K562 (cell line): ENCODE results near the gene FKBP8. TPM values are rescaled to one million over a fixed set of nuclear protein-coding genes. Genes with fewer than 3 reads are reported as not detected.
A peak's percentile ranks its signal among the peaks of the same experiment; 100 is the strongest.

Experiments
- BMI1 ChIP-seq: fragments of 150-350 bp; IDR thresholded peaks from 2 replicates; pipeline ENCODE4 v1.6.1; 2014; ENCODE audit warnings: low read length
- BRF1 ChIP-seq: IDR thresholded peaks from 3 replicates; pipeline ENCODE4 v1.6.1; 2011; ENCODE audit warnings: borderline replicate concordance, mild to moderate bottlenecking; ENCODE audit not compliant: insufficient read length; ENCODE audit errors: extremely low read depth
- CHD2 ChIP-seq: IDR thresholded peaks from 2 replicates; pipeline ENCODE4 v1.6.1; 2011; ENCODE audit warnings: low read depth, low read length
- FUS ChIP-seq: fragments of 200-400 bp; formaldehyde crosslinking; optimal IDR thresholded peaks from 2 replicates; pipeline ENCODE3; 2017; ENCODE audit warnings: low read depth, low read length
- LARP7 ChIP-seq: fragments of 450-650 bp; IDR thresholded peaks from 2 replicates; pipeline ENCODE4 v1.6.1; 2016
- PCBP1 ChIP-seq: fragments of 200-400 bp; formaldehyde crosslinking; IDR thresholded peaks from 2 replicates; pipeline ENCODE4 v1.6.1; 2018; ENCODE audit warnings: mild to moderate bottlenecking, low read depth, low read length; ENCODE audit not compliant: poor library complexity, severe bottlenecking
- POLR3A ChIP-seq: IDR thresholded peaks from 2 replicates; pipeline ENCODE4 v1.6.1; 2011; ENCODE audit warnings: borderline replicate concordance, mild to moderate bottlenecking, moderate library complexity; ENCODE audit not compliant: insufficient read length, insufficient read depth; ENCODE audit errors: extremely low read depth
- SIX5 ChIP-seq, 2 experiments: IDR thresholded peaks; 2 replicates each; pipeline ENCODE4 v1.6.1; 2011; ENCODE audit warnings: low read length in 2 of 2, borderline replicate concordance in 1 of 2, low read depth in 1 of 2, mild to moderate bottlenecking in 1 of 2, moderate library complexity in 1 of 2; ENCODE audit not compliant: insufficient read depth in 1 of 2
- ZC3H11A ChIP-seq: IDR thresholded peaks from 2 replicates; pipeline ENCODE4 v1.6.1; 2012; ENCODE audit warnings: low read depth, low read length, improper control_type of control experiment
- ZEB2 ChIP-seq: fragments of 450-650 bp; IDR thresholded peaks from 2 replicates; pipeline ENCODE4 v1.6.1; 2016
- ZKSCAN8 ChIP-seq: fragments of 200-800 bp; sonication (Bioruptor generic); IDR thresholded peaks from 2 replicates; pipeline ENCODE4 v1.6.1; 2016; ENCODE audit warnings: missing genetic modification characterization, missing compliant biosample characterization
- ZNF24 ChIP-seq: fragments of 450-650 bp; IDR thresholded peaks from 2 replicates; pipeline ENCODE4 v1.6.1; 2016
- polyA plus RNA-seq, 8 experiments: library from polyadenylated mRNA; depleted of rRNA in 4 of 8; stranded (reverse) in 5 of 8; unstranded in 3 of 8; fragments of >200 nt; fragmentation: Nextera tagmentation in 2 of 8; fragmentation: Illumina TruSeq in 1 of 8; extraction: Ambion mirVana in 2 of 8; extraction: Trizol in 1 of 8; gene quantifications; 2 replicates each; pipeline versions ENCODE4 v1.2.1 to v1.2.3, GENCODE V29; 2011 to 2014; ENCODE audit warnings: inconsistent platforms in 1 of 8, missing spikeins in 1 of 8
- total RNA-seq, 7 experiments: library from RNA; depleted of rRNA in 6 of 7; stranded (reverse); fragments of >200 nt in 6 of 7; fragmentation: Illumina TruSeq in 2 of 7; extraction: Trizol in 2 of 7; gene quantifications; 2 replicates each; pipeline versions ENCODE4 v1.2.1 to v1.2.3, GENCODE V29; 2011 to 2021; ENCODE audit warnings: low replicate concordance in 1 of 7
- TF ChIP-seq, protein P1 (sequence below): sonication (generic); formaldehyde crosslinking; IDR thresholded peaks from 2 replicates; pipeline ENCODE4 v1.8.0; 2022; ENCODE audit warnings: missing genetic modification reagents, mild to moderate bottlenecking, borderline replicate concordance
- TF ChIP-seq, protein P2 (sequence below): fragments of 200-600 bp; sonication (generic); IDR thresholded peaks from one replicate; pipeline ENCODE4 v1.6.1; 2012; ENCODE audit warnings: mild to moderate bottlenecking, low read depth, low read length, inconsistent platforms
- TF ChIP-seq, protein P3 (sequence below): fragments of 450-650 bp; IDR thresholded peaks from 2 replicates; pipeline ENCODE4 v1.6.1; 2016; ENCODE audit warnings: missing biosample characterization, missing genetic modification characterization

FKBP8 gene
- total and polyA plus RNA-seq, 9 of the 15 experiments (the other 6 are each of a cell fraction or from before 2014, with no cell fraction given): 0.46 to 236 (median 104) TPM

DNA sequence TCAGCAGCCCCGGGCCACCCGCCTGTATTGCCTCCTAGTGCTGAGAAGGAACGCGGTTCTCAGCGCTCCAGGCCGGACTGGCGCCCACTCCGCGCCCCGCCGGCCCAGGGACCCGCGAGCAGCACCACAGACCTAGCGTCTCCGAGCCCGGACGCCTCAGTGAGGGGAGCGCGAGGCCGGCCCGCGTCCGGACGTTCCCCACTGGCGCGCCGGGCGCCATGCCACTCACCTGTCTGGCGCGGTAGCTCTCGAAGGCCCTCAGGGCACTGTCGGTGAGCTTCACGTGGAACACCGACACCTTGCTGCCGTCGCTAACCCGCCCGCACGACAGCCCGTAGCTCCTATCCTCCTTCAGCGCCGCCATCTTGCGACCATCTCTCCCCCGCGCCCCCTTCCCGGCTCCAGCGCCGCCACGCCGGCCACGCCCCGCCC, 21.7 kb downstream of the FKBP8 start, which contains the start of gene ELL (continued):
- TF ChIP-seq, protein P1, sequence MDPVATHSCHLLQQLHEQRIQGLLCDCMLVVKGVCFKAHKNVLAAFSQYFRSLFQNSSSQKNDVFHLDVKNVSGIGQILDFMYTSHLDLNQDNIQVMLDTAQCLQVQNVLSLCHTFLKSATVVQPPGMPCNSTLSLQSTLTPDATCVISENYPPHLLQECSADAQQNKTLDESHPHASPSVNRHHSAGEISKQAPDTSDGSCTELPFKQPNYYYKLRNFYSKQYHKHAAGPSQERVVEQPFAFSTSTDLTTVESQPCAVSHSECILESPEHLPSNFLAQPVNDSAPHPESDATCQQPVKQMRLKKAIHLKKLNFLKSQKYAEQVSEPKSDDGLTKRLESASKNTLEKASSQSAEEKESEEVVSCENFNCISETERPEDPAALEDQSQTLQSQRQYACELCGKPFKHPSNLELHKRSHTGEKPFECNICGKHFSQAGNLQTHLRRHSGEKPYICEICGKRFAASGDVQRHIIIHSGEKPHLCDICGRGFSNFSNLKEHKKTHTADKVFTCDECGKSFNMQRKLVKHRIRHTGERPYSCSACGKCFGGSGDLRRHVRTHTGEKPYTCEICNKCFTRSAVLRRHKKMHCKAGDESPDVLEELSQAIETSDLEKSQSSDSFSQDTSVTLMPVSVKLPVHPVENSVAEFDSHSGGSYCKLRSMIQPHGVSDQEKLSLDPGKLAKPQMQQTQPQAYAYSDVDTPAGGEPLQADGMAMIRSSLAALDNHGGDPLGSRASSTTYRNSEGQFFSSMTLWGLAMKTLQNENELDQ (CRISPR knock-in tag): no peak
- TF ChIP-seq, protein P2, sequence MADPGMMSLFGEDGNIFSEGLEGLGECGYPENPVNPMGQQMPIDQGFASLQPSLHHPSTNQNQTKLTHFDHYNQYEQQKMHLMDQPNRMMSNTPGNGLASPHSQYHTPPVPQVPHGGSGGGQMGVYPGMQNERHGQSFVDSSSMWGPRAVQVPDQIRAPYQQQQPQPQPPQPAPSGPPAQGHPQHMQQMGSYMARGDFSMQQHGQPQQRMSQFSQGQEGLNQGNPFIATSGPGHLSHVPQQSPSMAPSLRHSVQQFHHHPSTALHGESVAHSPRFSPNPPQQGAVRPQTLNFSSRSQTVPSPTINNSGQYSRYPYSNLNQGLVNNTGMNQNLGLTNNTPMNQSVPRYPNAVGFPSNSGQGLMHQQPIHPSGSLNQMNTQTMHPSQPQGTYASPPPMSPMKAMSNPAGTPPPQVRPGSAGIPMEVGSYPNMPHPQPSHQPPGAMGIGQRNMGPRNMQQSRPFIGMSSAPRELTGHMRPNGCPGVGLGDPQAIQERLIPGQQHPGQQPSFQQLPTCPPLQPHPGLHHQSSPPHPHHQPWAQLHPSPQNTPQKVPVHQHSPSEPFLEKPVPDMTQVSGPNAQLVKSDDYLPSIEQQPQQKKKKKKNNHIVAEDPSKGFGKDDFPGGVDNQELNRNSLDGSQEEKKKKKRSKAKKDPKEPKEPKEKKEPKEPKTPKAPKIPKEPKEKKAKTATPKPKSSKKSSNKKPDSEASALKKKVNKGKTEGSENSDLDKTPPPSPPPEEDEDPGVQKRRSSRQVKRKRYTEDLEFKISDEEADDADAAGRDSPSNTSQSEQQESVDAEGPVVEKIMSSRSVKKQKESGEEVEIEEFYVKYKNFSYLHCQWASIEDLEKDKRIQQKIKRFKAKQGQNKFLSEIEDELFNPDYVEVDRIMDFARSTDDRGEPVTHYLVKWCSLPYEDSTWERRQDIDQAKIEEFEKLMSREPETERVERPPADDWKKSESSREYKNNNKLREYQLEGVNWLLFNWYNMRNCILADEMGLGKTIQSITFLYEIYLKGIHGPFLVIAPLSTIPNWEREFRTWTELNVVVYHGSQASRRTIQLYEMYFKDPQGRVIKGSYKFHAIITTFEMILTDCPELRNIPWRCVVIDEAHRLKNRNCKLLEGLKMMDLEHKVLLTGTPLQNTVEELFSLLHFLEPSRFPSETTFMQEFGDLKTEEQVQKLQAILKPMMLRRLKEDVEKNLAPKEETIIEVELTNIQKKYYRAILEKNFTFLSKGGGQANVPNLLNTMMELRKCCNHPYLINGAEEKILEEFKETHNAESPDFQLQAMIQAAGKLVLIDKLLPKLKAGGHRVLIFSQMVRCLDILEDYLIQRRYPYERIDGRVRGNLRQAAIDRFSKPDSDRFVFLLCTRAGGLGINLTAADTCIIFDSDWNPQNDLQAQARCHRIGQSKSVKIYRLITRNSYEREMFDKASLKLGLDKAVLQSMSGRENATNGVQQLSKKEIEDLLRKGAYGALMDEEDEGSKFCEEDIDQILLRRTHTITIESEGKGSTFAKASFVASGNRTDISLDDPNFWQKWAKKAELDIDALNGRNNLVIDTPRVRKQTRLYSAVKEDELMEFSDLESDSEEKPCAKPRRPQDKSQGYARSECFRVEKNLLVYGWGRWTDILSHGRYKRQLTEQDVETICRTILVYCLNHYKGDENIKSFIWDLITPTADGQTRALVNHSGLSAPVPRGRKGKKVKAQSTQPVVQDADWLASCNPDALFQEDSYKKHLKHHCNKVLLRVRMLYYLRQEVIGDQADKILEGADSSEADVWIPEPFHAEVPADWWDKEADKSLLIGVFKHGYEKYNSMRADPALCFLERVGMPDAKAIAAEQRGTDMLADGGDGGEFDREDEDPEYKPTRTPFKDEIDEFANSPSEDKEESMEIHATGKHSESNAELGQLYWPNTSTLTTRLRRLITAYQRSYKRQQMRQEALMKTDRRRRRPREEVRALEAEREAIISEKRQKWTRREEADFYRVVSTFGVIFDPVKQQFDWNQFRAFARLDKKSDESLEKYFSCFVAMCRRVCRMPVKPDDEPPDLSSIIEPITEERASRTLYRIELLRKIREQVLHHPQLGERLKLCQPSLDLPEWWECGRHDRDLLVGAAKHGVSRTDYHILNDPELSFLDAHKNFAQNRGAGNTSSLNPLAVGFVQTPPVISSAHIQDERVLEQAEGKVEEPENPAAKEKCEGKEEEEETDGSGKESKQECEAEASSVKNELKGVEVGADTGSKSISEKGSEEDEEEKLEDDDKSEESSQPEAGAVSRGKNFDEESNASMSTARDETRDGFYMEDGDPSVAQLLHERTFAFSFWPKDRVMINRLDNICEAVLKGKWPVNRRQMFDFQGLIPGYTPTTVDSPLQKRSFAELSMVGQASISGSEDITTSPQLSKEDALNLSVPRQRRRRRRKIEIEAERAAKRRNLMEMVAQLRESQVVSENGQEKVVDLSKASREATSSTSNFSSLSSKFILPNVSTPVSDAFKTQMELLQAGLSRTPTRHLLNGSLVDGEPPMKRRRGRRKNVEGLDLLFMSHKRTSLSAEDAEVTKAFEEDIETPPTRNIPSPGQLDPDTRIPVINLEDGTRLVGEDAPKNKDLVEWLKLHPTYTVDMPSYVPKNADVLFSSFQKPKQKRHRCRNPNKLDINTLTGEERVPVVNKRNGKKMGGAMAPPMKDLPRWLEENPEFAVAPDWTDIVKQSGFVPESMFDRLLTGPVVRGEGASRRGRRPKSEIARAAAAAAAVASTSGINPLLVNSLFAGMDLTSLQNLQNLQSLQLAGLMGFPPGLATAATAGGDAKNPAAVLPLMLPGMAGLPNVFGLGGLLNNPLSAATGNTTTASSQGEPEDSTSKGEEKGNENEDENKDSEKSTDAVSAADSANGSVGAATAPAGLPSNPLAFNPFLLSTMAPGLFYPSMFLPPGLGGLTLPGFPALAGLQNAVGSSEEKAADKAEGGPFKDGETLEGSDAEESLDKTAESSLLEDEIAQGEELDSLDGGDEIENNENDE: no peak
- TF ChIP-seq FUS: no peak
- 0 out of 2 replicates have a peak, but pooled peaks have one; percentile 28 for TF ChIP-seq ZNF24
- TF ChIP-seq, protein P3, sequence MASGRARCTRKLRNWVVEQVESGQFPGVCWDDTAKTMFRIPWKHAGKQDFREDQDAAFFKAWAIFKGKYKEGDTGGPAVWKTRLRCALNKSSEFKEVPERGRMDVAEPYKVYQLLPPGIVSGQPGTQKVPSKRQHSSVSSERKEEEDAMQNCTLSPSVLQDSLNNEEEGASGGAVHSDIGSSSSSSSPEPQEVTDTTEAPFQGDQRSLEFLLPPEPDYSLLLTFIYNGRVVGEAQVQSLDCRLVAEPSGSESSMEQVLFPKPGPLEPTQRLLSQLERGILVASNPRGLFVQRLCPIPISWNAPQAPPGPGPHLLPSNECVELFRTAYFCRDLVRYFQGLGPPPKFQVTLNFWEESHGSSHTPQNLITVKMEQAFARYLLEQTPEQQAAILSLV (tag): no peak
- TF ChIP-seq POLR3A: no peak
- TF ChIP-seq ZC3H11A: no peak
- peak; percentile 85 for TF ChIP-seq PCBP1
- TF ChIP-seq LARP7: no peak
- no peak for TF ChIP-seq BRF1
- TF ChIP-seq SIX5 (IDR thresholded peaks at IDR 0.05; ENCODE audit: borderline replicate concordance in 1 of 2, insufficient read depth in 1 of 2, low read depth in 1 of 2, low read length in 2 of 2): no peak
- TF ChIP-seq BMI1: no peak
- TF ChIP-seq ZKSCAN8 (CRISPR knock-in tag): no peak
- no peak for TF ChIP-seq CHD2
- TF ChIP-seq ZEB2: no peak
